Osteoblast (primary cell): ENCODE measurements around the gene ZNHIT3. TPM values are rescaled to one million over a fixed set of nuclear protein-coding genes. Genes with fewer than 3 reads are reported as not detected.
A peak's percentile ranks its signal among the peaks of the same experiment; 100 is the strongest.

ENCODE experiments used
- DNase-seq: peaks from one replicate; pipeline ENCODE4 v3.0.0; 2011; ENCODE audit warnings: low spot score, mixed read lengths; ENCODE audit not compliant: insufficient read length; ENCODE audit errors: missing footprints
- H2AFZ ChIP-seq: 2 replicates; pipeline ENCODE4 v1.6.0; 2011; ENCODE audit warnings: mild to moderate bottlenecking, low read length
- H3K27ac ChIP-seq: 2 replicates; pipeline ENCODE4 v1.5.1; 2011; ENCODE audit warnings: mild to moderate bottlenecking, low read depth, low read length, moderate library complexity
- H3K27me3 ChIP-seq: 2 replicates; pipeline ENCODE4 v1.6.0; 2012; ENCODE audit warnings: mild to moderate bottlenecking, control low read depth, inconsistent platforms, low read length, moderate library complexity; ENCODE audit not compliant: insufficient read depth
- H3K36me3 ChIP-seq: 2 replicates; pipeline ENCODE4 v1.5.1; 2011; ENCODE audit warnings: mild to moderate bottlenecking, low read length, control low read depth, moderate library complexity; ENCODE audit not compliant: insufficient read depth
- H3K4me1 ChIP-seq: 2 replicates; pipeline ENCODE4 v1.5.1; 2011; ENCODE audit warnings: mild to moderate bottlenecking, low read length, control low read depth, moderate library complexity; ENCODE audit not compliant: insufficient read depth
- H3K4me2 ChIP-seq: 2 replicates; pipeline ENCODE4 v1.6.0; 2011; ENCODE audit warnings: mild to moderate bottlenecking, low read length; ENCODE audit not compliant: insufficient read depth
- H3K4me3 ChIP-seq: fragments of 200-600 bp; sonication (generic); 3 replicates; pipeline ENCODE4 v1.5.1; 2012; ENCODE audit warnings: mild to moderate bottlenecking, low read length, inconsistent platforms; ENCODE audit not compliant: insufficient read depth
- H3K79me2 ChIP-seq: 2 replicates; pipeline ENCODE4 v1.6.0; 2012; ENCODE audit warnings: mild to moderate bottlenecking, low read length, control low read depth, inconsistent platforms; ENCODE audit not compliant: insufficient read depth
- H3K9me3 ChIP-seq: 2 replicates; pipeline ENCODE4 v1.5.1; 2011; ENCODE audit warnings: low read depth, low read length, control low read depth
- H4K20me1 ChIP-seq: 2 replicates; pipeline ENCODE4 v1.6.0; 2012; ENCODE audit warnings: mild to moderate bottlenecking, low read length, control low read depth; ENCODE audit not compliant: insufficient read depth
- CTCF ChIP-seq: IDR thresholded peaks from 2 replicates; pipeline ENCODE4 v1.5.1; 2011; ENCODE audit warnings: mild to moderate bottlenecking, low read depth, low read length, moderate library complexity; ENCODE audit errors: extremely low read depth
- total RNA-seq: library from RNA; depleted of rRNA; stranded (reverse); fragments of >200 nt; gene quantifications from 2 replicates; pipeline ENCODE4 v1.2.3, GENCODE V29; 2012

Gene ZNHIT3
- total RNA-seq, 1 donor: 29.3 TPM

DNA sequence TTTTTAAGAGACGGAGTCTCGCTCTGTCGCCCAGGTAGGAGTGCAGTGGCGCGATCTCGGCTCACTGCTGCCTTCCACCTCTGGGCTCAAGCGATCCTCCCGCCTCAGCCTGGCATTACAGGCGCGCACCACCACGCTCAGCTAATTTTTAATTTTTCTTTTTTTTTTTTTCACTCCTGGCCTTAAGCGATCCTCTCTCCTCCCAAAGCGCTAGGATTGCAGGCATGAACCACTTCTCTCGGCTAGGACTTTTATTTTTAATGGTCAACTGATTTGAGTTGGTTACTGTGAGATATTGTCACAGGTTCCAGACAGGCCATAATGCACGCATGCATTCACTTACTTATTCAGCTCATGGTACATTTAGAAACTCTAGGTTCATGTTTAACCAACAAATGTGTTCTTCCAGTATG lies 49.2 kb downstream of the ZNHIT3 start:
- peak overlapping the region; percentile 95 for H3K27ac ChIP-seq
- H3K4me2 ChIP-seq: peak overlapping the region; percentile 96

GRCh38 chr17:36540696-36541095 lies 54.2 kb downstream of the ZNHIT3 start:
- peaks cover 5% of the 10 kb centered on the region for H3K4me1 ChIP-seq
- no peak for TF ChIP-seq CTCF
- no peaks in the 10 kb centered on the region for H3K9me3 ChIP-seq
- H2AFZ ChIP-seq: no peak overlapping the region
- no peak overlapping the region for H3K27ac ChIP-seq
- peaks cover 54% of the 10 kb centered on the region for H3K79me2 ChIP-seq
- H4K20me1 ChIP-seq: peaks cover under 1% of the 10 kb centered on the region
- H3K27me3 ChIP-seq: no peaks in the 10 kb centered on the region
- H3K4me2 ChIP-seq: no peak overlapping the region
- H3K4me3 ChIP-seq: no peak overlapping the region
- peaks cover 22% of the 10 kb centered on the region for H3K36me3 ChIP-seq
- DNase-seq: no peak

More for the DNA sequence above, 49.2 kb downstream of the ZNHIT3 start:
- H3K27me3 ChIP-seq: no peaks in the 10 kb centered on the region
- H4K20me1 ChIP-seq: no peaks in the 10 kb centered on the region
- peak overlapping the region; percentile 99 for H2AFZ ChIP-seq
- peaks cover 12% of the 10 kb centered on the region for H3K4me1 ChIP-seq
- TF ChIP-seq CTCF: no peak
- peak overlapping the region; percentile 96 for H3K4me3 ChIP-seq
- H3K79me2 ChIP-seq: peaks cover 26% of the 10 kb centered on the region
- H3K9me3 ChIP-seq: no peaks in the 10 kb centered on the region
- no peak for DNase-seq
- H3K36me3 ChIP-seq: peaks cover 40% of the 10 kb centered on the region

GRCh38 chr17:36542755-36543154 lies 56.3 kb downstream of the ZNHIT3 start:
- H3K9me3 ChIP-seq: no peaks in the 10 kb centered on the region
- H3K4me1 ChIP-seq: peaks cover 12% of the 10 kb centered on the region
- H4K20me1 ChIP-seq: peaks cover 21% of the 10 kb centered on the region
- H3K36me3 ChIP-seq: peaks cover 12% of the 10 kb centered on the region
- DNase-seq: no peak
- H3K27me3 ChIP-seq: no peaks in the 10 kb centered on the region
- no peak overlapping the region for H3K27ac ChIP-seq
- no peak overlapping the region for H3K4me3 ChIP-seq
- no peak overlapping the region for H3K4me2 ChIP-seq
- H2AFZ ChIP-seq: no peak overlapping the region
- H3K79me2 ChIP-seq: peaks cover 56% of the 10 kb centered on the region
- no peak for TF ChIP-seq CTCF

GRCh38 chr17:36544044-36544306 lies 57.5 kb downstream of the ZNHIT3 start:
- H3K27ac ChIP-seq: peak overlapping the region; percentile 97
- peak overlapping the region; percentile 97 for H3K4me2 ChIP-seq
- peaks cover 63% of the 10 kb centered on the region for H3K79me2 ChIP-seq
- H3K4me1 ChIP-seq: peaks cover 14% of the 10 kb centered on the region
- DNase-seq: peak; percentile 82
- peak overlapping the region; percentile 99 for H3K4me3 ChIP-seq
- no peaks in the 10 kb centered on the region for H3K27me3 ChIP-seq
- peak overlapping the region; percentile 98 for H2AFZ ChIP-seq
- H3K36me3 ChIP-seq: peaks cover 8% of the 10 kb centered on the region
- TF ChIP-seq CTCF: peak; percentile 19
- peaks cover 30% of the 10 kb centered on the region for H4K20me1 ChIP-seq
- H3K9me3 ChIP-seq: no peaks in the 10 kb centered on the region
